GM18511 (cell line): Measurements from ENCODE around the gene DIPK1C.

Source experiments
- ATAC-seq: cut with Tn5 transposase; IDR thresholded peaks from one replicate; pipeline ENCODE4 v1.9.1; 2021; ENCODE audit warnings: mild to moderate bottlenecking, moderate library complexity; ENCODE audit not compliant: unreplicated experiment

DIPK1C gene

DNA sequence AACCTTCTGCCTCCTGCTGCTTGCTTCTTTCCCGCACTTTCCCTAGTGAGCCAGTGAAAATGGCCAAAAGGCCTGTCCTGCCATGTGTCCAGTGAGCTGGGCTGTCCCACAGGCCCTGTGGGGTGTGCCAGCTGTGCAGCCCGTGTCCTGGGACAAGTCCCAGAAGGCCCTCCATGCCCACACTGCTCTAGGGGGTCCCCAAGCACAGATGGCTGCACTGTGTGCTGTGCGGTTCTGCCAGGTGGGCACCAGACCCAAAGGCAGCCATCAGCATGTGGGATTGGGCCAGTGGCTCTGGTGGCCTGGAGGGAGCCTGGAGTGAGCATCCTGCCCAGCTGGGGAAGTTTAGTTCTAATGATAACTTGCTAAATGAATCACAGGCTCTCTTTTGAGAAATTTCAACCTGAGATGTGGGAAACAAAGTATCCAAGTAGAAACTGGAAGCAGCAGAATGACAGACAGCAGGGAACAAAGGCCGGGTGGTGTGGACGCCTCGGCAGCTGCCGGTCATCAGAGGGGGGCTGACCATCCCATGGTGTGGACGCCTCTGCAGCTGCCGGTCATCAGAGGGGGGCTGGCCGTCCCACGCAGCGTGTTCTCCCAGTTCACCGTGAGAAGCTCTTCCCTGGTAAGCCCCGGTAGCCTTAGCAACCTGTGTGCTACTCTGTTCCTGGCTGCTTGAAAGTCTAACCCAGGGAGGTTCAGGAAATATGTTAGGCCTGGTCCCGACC is 29.2 kb upstream of the DIPK1C start:
- no peak for ATAC-seq

GRCh38 chr18:74482697-74483096 is 25.6 kb upstream of the DIPK1C start:
- ATAC-seq, result no peak

DNA sequence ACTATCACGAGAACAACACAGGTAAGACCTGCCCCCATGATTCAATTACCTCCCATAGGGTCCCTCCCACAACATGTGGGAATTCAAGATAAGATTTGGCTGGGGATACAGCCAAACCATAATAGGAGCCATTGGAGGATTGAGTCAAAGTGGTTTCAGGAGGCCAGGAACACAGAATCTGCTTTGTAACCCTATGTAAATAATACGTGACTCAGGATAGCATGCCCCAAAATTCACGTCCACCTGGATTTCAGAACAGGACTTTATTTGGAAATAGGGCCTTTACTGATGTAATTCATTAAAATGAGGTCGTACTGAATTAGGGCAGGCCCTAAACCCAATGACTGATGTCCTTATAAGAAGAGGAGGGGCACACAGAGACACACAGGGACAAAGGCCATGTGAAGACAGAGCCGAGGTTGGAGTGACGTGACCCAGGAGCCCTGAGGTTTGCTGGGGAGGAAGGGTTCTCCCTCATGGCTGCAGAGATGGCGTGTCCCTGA is 23.1 kb upstream of the DIPK1C start:
- no peak for ATAC-seq

GRCh38 chr18:74479486-74480148 is 22.5 kb upstream of the DIPK1C start:
- ATAC-seq, result no peak

- no peak for ATAC-seq
These were observed 21.8 kb upstream of the DIPK1C start for GRCh38 chr18:74478880-74479279.

DNA sequence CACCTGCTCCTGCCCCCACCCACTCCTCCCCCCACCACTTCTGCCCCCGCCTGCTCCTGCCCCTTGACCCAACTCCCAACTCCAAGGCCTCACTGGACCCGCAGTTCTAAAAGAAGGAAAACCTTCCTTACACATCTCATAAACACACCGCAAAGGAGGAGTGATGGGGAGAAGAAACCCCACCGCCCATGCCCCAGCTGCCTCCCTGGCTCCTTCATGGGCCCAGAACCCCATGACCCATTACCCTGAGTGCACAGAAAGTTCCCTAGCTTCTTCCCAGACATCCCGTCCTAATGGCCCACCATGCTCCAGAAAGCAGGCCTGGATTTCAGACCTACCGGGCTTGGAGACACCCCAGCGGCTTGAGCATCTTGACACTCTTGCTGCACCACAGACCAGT is 21.2 kb upstream of the DIPK1C start:
- no peak for ATAC-seq

GRCh38 chr18:74477771-74478170 is 20.7 kb upstream of the DIPK1C start:
- ATAC-seq, result no peak

GRCh38 chr18:74476140-74476539 is 19.0 kb upstream of the DIPK1C start:
- no peak for ATAC-seq

DNA sequence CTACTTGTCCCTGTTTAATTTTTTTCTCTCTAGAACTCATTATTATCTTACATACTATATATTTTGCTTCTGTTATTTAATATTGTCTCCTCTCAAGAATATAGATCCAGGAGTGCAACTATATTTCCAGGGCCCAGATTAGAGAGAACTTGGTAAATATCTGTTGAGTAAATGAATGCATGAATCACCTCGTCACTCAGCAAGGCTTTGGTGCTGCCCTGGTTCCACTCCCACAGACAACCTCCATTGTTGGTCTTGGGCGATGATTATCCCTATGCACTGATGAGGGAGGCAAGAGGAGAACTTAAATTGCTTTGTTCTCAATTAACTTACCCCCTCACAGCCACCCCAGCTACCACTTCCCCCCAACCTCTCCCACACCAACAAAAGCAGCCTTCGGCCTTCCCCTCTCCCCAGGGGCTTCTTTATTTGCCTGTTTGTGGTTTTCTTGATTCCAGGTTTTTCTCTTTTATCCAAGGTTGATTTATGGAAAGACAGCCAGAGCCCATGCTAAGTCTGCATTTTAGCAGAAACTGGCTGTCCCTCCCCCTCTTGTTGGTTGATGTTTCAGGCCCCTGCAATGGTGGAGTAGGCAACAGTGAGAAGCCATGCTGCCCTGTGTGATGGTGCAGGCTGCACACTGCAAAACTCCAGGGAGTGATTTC is 17.0 kb upstream of the DIPK1C start:
- ATAC-seq, result no peak

DNA sequence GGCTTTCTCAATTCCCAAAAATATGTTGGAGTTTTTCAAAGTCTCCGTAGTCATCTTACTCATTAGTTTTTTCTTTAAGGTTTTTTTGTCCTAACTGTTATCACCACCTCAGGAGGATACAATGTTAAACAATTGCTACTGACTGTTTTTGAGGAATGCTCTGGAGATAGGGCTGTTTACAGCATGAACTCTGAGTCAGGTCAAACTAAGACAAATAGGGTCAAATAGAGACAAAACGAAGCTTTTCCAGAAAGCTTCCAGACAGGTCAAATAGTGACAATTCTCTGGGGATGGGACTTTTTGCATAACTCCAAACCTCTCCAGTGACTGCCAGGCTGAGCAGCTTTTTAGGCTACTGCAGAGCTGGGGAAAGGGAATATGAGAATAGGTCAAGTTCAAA is 15.2 kb upstream of the DIPK1C start:
- no peak for ATAC-seq

- ATAC-seq, result no peak
These were observed 11.5 kb upstream of the DIPK1C start for GRCh38 chr18:74468547-74469061.

- ATAC-seq, result no peak
These were observed 8.7 kb upstream of the DIPK1C start for GRCh38 chr18:74465775-74466174.

DNA sequence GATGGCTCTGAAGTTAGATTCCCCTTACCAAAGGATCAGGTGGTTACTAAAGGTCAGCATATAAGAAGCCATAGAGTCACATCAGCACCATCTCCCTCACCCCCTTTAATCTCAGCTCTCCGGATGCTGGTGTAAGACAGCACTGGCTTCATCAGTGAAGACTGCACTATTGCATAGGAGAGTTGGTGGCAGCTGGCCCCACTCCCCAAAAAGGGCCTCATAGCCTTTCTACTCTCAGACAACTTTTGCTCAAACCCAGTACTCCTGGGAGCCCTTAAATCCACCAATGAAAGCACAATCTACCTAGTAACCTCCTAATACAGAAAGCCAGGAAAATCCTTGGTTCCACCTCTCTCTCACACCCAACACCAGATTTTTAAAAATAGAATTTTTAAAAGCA is 6.9 kb upstream of the DIPK1C start:
- ATAC-seq, result no peak

DNA sequence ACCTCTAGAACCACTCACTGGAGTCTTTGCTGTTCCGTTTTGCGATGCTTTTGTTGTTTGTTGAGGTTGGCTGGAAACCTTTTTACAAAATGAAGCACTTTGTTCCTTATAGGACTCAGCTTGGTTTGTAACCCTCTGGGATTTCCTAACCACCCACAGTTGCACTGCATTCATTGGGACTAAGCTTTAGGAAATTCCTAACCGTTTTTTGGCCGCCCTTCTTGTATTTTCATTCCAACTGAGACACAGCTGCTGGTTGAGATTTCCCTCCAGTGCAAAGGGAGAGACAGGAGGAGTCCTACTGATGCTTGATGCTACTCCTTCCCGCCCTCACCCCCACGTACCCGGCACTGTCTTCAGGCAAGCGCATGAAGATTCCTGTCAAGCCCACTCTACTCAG is 6.1 kb upstream of the DIPK1C start:
- ATAC-seq, result no peak

DNA sequence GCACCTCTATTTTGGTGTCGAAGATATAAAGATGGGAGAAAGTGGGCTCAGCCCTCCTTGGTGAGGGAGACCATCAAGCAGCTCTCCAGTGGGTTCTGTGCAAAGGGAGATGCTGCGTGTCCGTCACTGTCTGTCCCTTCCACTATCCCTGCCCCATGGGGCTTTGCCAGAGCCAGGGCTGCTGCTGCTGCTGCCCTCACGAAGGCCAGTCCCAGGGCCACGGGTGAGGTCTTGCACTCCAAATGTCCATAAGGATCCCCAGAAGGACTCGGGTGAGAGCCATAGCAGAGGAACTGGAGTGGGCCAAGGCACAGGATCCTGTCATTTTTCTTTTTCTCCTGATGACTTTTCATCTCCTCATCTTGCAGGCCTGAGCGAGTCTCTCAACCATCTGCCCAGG is 3.7 kb upstream of the DIPK1C start:
- no peak for ATAC-seq

- ATAC-seq, result no peak
These were observed 2.8 kb upstream of the DIPK1C start for GRCh38 chr18:74459889-74460288.

GRCh38 chr18:74457725-74458421 is 765 bp upstream of the DIPK1C start:
- ATAC-seq, result no peak

- ATAC-seq, result no peak
These were observed 612 bp downstream of the DIPK1C start for GRCh38 chr18:74456349-74457042.

- no peak for ATAC-seq
These were observed 1.1 kb downstream of the DIPK1C start for GRCh38 chr18:74456017-74456348.

DNA sequence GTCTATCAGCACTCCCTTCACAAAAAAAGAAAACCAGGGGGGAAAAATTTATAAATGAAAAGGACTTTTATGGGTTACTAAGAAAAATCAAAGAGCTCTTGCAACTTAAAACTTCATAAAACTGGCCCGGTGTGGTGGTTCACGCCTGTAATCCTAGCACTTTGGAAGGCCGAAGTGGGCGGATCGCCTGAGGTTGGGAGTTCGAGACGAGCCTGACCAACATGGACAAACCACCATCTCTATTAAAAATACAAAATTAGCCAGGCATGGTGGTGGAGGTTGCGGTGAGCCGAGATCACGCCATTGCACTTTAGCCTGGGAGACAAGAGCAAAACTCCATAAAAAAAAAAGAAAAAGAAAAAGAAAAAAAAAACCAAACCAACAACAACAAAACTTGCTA is 1.7 kb downstream of the DIPK1C start:
- no peak for ATAC-seq

GRCh38 chr18:74454279-74454751 is 2.8 kb downstream of the DIPK1C start:
- no peak for ATAC-seq
